Stimulated activated naive CD4-positive, alpha-beta T cell (primary cell): ENCODE results near the gene WFDC1.

Source experiments
- DNase-seq, 6 experiments: peaks; one replicate each; lab custom pipeline; 2025; lab: John Stamatoyannopoulos, UW

Gene WFDC1

GRCh38 chr16:84378099-84378498 lies 83.4 kb downstream of the WFDC1 start:
- no peak for DNase-seq

- DNase-seq, result no peak
Measured at GRCh38 chr16:84378567-84378966, 83.9 kb downstream of the WFDC1 start.

GRCh38 chr16:84379008-84379708 lies 84.5 kb downstream of the WFDC1 start:
- DNase-seq, result no peak
